ENCODE measurements around the gene PHOSPHO1.
"Not testable (repeated sequence)": the region's sequence is repeated elsewhere in the genome, so short reads cannot be mapped to it uniquely, and the experiment has no call there.

The PHOSPHO1 gene

DNA sequence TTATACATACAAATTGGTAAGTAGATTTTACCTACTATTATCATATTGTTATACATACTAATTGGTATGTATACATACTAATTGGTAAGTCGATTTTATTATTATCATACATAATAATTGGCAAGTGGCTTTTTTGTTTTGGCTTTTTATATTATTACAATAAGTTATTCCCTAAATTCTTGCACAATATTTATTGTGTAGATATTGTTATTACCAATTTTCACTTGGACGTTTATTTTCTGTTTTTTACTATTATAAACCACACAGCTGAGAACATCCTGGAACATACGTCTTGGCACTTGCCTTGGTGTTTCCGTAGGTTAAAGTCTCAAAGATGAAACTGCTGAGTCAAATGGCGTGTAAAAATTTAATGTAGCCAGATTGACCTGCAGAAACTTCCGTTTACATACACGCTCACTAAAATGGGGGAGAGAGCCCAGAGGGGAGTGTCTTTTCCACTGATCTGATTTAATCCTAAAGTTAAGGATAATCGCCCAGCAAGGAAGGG is 39.1 kb downstream of the PHOSPHO1 start:
- DNase-seq: no peak

DNA sequence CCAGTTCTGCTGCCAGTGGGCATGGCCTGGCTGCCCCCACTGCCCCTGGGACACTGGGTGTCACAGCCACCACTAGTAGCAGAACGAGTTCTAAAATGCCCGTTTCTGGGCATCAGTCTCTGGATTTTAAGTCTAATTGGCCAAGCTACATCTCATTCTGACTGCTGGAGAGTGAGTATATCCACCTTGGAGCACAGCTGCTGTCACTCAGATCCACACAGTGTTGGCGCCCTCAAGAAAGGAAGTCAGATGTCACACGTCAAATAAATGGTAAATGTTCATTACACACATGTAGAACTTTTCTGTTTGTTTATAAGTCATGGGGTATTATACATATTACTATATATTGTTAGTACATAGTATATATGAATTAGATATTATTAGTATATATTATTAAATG is 39.7 kb downstream of the PHOSPHO1 start:
- no peak for DNase-seq

DNA sequence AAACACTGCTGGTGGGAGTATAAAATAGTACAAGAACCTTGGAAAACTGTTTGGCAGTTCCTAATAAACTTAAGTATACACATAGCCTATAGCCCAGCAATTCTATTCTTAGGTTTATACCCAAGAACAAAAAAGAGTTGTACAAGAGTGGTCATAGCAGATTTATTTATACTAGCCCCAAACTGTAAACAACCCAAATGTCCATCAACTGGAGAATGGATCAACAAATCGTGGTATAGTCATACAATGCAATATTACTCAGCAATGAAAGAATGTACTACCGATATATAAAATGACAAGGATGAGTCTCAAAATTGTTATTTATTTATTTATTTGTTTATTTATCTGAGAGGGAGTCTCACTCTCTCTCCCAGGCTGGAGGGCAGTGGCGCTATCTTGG is 43.3 kb downstream of the PHOSPHO1 start:
- no peak for DNase-seq

DNA sequence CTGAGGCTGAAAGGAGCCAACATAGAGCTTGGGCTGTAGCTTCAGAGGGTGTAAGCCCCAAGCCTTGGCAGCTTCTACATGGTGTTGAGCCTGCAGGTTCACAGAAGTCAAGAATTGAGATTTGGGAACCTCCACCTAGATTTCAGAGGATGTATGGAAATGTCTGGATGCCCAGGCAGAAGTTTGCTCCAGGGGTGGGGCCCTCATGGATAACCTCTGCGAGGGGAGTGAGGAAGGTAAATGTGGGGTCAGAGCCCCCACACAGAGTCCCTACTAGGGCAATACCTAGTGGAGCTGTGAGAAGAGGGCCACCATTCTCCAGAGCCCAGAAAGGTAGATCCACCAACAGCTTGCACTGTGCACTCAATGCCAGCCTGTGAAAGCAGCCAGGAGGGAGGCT is 45.2 kb downstream of the PHOSPHO1 start:
- not testable (repeated sequence) for DNase-seq

DNA sequence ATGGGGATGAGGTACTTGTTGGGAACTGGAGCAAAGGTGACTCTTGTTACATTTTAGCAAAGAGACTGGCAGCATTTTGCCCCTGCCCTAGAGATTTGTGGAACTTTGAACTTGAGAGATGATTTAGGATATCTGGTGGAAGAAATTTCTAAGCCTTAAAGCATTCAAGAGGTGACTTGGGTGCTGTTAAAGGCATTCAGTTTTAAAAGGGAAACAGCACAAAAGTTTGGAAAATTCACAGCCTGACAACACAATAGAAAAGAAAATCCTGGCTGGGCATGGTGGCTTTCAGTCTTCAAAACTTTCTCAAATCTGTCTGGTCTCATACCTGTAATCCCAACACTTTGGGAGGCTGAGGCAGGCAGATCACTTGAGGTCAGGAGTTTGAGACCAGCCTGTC is 46.1 kb downstream of the PHOSPHO1 start:
- not testable (repeated sequence) for DNase-seq

DNA sequence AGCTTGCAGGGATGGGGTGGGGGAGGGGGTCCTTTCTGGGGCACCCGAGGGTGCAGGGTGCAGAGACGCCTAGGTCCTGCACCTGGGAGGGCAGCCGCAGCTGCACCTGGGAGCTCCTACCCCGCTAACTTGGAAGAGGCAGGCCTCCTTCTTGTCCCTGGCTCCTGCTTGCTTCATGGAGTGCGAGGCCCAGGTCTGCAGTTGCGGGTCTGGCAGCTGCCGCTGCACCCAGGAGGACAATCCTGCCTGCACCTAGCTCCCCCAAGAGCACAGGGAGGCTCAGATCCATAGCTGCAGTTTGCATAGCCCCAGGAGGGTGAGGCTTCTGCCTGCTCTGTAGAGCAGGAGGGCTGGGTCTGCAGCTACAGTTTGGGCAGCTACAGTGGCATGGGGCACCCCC is 46.8 kb downstream of the PHOSPHO1 start:
- DNase-seq: no peak

DNA sequence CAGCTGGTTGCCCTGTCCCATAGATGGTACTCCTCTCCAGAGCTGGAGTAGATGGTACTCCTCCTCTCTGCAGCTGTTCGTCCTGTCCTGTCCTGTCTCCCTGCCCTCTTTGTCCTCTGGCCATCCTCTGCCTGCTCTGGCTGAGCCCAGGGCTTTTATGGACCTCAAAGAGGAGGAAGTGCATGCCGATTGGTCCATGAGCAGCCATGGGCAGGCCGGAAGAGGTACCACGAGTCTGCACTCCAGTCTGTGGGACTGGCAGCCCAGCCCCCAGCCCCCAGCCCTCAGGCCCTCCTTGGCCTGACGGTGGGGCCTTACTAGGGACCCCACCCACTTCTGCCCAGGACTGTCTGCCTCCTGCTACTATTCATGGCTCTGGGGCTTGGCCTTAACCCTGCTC is 47.2 kb downstream of the PHOSPHO1 start:
- DNase-seq: no peak

DNA sequence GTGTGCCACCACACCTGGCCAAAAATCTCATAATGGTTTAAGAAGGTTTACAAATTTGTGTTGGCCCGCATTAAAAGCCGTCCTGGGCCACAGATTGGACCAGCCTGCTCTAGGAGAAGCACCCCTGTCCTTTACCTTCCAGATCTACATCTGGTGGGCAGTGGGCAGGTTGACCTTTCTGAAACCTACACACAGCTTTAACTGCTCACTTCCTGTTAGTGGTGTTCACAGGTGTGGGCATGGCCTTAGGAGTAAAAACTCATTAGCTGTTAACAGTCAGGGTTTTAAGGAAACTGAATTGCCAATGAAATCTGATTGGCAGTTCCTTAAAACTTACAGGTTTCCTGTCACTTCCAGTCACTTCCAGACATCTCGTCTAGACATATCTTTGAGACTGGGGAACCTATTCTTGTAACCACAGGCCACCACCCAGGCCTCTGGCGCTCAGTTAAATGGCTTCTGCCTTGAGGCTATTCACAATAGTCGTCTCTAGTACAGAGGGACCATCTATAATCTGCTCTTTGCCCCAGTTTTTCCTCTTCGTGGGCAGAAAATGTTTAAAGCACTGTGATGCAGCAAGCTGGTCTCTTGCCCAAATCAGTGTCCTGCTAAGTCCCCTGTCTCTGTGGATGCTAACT is 49.5 kb downstream of the PHOSPHO1 start:
- DNase-seq: no peak

DNA sequence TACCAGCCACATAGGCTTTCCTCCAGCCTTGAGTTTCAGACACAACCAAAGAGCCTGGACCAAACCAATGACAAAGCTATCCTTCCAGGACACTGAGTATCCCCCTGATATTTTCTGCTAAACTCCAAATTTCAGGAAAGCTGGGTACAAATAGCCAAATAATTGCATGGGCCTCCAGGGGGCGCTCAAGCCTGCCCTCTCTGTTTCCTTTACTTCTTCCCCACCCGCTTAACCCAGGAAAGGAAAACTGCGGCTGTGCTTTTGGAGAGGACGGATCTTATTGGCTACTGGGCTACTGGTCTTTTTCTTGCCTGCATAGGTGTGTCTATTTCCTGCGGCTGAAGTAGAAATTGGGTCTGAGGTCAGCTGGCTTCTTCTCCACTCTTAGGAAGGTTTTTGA is 50.3 kb downstream of the PHOSPHO1 start:
- DNase-seq: peak; percentile 72 to 77

DNA sequence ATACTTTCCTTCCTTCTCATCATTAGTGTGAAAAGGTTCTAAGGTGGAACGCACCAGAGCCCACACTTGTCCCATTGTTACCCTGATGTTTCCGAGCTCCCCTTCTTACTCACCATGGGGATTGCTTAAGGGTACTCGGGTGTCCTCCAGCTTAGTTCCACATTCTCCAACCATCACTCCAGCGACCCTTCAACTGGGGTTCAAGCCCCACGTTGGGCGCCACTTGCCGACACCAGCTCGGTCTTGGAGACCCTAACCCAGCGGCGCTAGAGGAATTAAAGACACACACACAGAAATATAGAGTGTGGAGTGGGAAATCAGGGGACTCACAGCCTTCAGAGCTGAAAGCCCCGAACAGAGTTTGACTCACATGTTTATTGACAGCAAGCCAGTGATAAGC is 54.6 kb downstream of the PHOSPHO1 start:
- DNase-seq: not testable (repeated sequence)

Measured in activated T-cell treated with anti-CD3 and anti-CD28 coated beads, Interleukin-2, amount 50 U/mL, for 48 hours (primary cell).